A549 treated with GW870086 at 1 μM for 4 hours (cell line): ENCODE measurements around the gene IVD. TPM values are rescaled to one million over a fixed set of nuclear protein-coding genes. Genes with fewer than 3 reads are reported as not detected.

Experiments
- total RNA-seq: library from RNA; stranded (reverse); fragments of 200-300 nt; extraction: Qiagen RNA extraction; gene quantifications from 5 replicates; pipeline ENCODE4 v1.2.3, GENCODE V29; 2022; ENCODE audit warnings: low read depth

The IVD gene
- 10.8 to 13.6 TPM (median 12.5 TPM) in 5 replicates for total RNA-seq

DNA sequence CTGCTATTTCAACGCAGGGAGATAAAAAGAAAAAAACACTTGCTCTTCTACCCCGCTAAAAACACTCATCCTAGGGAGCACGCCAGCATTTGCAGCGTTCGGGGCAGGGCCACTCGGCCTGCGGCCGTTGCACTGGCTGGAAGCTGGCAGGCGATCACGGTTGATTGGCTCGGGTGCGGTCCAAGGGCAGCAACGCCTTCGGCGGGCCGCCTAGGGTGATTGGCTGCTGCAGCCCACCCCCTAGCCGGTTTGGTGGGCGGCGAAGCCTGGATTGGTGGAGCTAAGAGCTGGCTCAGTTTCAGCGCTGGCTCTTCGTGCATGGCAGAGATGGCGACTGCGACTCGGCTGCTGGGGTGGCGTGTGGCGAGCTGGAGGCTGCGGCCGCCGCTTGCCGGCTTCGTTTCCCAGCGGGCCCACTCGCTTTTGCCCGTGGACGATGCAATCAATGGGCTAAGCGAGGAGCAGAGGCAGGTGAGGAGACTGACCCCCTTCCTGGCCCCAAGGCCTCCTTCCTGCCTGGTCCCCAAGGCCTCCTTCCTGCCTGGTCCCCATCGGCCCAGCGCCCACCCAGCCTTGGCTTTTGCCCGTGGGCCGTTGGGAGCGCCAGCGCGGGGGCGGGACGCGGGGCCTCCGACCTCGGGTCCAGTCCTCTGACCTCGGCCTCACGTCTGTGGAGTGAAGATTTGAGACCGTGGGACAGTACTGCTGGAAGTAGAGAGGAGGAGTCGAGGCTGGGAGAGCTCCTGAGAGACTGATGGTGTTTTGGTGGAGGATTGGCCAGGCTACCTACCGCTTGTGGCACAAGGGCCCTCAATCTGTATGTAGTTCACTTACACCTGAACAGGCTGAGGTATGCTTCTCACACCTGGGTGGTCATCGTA, at the start of gene IVD:
Gene IVD (plus strand): TSS at position 295 of the 881 bp plus-strand sequence. CDS start 33 bp downstream, at position 328.

DNA sequence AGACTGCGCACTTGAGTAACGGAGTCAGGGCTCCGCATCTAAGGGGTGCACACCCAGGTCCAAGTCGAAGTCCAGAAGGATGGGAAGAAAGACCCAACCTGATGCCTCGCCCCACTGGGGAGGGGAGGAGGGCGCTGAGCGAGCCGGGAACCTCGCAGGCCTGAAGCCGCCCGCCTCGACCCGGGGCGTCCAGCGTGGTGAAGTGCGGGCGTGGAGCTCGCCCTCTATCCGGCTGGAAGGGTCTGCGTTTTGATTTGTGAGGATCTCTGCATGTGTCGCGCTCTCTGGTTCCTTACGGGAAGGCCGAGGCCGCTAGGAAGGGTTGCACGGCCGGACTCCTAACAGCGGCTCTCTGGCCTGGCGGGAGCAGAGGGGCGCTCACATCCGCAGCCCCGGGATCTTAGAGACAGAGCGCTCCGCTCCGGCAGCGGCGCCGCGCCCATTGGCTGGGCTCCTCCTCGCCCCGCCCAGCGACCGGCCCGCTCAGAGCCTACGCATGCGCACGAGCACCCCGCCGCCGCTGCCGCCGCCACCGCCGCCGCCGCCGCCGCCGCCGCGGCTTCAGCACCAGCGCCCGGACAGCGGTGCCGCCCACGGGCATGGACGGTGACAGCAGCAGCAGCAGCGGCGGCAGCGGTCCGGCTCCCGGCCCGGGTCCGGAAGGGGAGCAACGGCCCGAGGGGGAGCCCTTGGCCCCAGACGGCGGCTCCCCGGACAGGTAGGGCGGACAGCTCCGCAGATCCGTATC, 47.7 kb upstream of the IVD start, which contains the start of gene DISP2:
Gene DISP2 (plus strand): TSS at position 497 of the 748 bp plus-strand sequence. CDS start 103 bp downstream, at position 600.

DNA sequence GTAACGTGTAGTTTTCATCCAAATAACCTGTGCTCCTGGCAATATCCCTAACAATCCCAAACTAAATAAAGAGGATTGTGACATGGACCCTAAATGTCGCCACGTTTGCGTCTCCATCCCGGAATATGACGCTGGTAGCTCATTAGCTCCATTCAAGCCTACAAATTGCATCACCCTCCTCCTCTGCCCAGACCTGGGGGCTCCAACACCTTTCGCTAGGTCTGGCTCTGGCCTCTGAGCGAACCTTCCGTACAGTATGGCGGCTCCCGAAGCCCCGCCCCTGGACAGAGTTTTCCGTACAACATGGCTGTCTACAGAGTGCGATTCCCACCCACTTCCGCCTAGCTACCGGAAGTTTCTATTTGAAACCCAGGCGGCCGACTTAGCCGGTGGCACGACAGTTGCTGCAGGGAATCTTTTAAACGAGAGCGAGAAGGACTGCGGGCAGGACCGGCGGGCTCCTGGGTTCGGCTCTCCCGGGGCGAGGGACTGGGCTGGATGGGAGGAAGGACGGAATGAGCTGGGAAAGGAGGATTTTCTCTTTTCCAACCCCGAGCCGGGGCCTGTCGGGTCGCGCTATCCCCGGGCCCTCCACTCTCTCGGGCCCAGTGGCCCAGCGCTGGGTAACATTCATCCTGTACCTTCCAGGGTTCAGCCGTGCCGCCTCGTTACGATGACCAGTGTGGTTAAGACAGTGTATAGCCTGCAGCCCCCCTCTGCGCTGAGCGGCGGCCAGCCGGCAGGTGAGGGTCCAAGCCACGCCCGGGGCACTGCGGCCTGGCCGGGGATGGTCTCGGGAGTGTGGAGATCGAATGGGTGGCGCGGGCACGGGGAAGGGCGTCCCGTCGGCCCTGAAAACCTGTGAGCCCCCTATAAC, 22.8 kb upstream of the IVD start, which contains the start of gene KNSTRN:
Gene KNSTRN (plus strand): TSS at position 142 of the 877 bp plus-strand sequence. CDS start 115 bp downstream, at position 257.

DNA sequence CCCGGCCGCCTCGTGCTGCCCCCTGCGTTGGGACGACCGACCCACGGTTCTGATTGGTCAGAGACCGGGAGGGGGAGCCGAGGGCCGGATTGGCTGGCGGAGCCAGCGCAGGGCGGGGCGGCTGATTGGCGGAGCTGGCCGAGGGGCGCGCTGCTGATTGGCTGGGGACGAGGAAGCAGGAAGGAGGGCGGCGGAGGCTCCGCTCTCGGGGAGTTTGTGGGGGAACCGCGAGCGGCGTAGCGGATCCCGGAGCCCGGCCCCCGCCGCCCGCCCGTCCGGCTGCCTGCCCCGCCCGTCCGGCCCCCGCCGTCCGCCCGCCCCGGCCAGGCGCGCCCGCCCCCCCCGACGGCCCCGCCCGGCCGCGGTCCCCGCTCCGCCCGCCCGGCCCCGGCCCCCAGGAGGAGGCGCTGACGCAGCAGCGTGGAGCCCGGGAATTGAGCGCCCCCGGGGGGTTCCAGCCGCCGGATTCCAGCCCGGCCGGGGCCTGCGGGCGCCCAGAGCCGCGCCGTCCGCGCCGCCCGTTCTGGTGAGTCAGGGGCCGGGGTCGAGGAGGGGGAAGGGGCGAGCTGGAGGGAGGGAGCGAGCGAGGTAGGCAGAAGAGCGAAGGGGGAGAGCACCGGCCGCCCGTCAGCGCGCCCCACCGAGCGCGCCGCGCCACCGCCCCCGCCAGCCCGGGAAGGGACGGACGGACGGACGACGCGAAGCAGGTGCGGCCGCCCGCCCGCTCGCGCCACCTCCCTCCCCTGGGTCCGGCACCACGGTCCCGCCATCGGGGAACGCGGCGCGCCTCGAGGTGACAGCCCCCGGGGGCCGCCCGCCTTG, 35.4 kb downstream of the IVD start, which contains the start of gene BAHD1:
Gene BAHD1 (plus strand): TSS at position 211 of the 822 bp plus-strand sequence. CDS start 17,512 bp downstream, outside the sequence.

DNA sequence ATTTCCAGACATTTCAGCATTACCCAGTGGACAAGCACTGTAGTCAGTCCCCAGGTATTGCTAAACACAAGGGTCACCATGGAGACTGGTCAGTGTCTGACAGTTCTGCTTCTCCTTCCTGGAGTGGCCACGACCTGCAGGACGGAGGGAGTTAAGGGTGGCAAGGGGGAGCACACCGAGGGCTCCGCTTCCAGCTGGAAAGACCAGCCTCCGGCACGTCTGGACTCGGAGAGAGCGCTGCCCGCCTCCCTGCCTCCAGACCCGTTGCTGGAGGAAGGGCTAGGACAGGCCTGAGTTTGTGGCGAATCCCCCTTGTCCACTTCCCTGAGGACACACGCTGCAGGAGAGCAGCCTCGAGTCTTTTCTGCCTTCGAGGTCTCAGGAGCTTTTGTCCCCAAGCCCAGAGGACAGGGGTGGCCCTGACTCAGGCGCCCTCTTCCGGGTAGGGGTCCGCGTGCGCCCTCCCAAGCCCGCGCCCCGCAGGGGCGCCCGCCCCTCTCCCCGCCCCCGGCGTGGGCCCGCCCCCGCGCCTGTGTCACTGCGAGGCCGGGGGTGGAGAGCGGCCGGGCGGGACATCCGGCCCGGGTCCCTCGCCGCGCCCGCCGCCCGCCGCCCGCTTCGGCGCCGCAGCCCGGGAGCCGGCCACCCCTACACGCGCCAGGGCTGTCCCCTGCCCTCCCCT, 65.0 kb downstream of the IVD start, which contains the start of gene CHST14:
Gene CHST14 (plus strand): TSS at position 562 of the 682 bp plus-strand sequence. CDS start 230 bp downstream, outside the sequence.

Other genes starting within 250 kb of the IVD start
- 25.4 to 30.8 TPM (median 28.2 TPM) in 5 replicates for gene BUB1B, start 244.7 kb upstream of the IVD start, total RNA-seq
- 0.57 to 0.71 TPM (median 0.65 TPM) in 5 replicates for gene PAK6, start 166.7 kb upstream of the IVD start, total RNA-seq
- gene ANKRD63, start 122.7 kb upstream of the IVD start, total RNA-seq = 0.25 to 0.41 TPM (median 0.37 TPM) in 5 replicates
- 0.67 to 1.1 TPM (median 0.83 TPM) in 5 replicates for gene PLCB2, start 97.9 kb upstream of the IVD start, total RNA-seq
- gene INAFM2, start 82.1 kb upstream of the IVD start, total RNA-seq = 4.8 to 6.6 TPM (median 6.3 TPM) in 5 replicates
- gene CCDC9B, start 64.9 kb upstream of the IVD start, total RNA-seq = 15.2 to 22.6 TPM (median 18.3 TPM) in 5 replicates
- not detected in 5 replicates for gene PHGR1, start 54.8 kb upstream of the IVD start, total RNA-seq
- 0.58 to 2.5 TPM (median 1.6 TPM) in 5 replicates for gene DISP2, start 47.6 kb upstream of the IVD start, total RNA-seq
- gene KNSTRN, start 23.1 kb upstream of the IVD start, total RNA-seq = 45.0 to 50.7 TPM (median 48.6 TPM) in 5 replicates
- gene BAHD1, start 35.2 kb downstream of the IVD start, total RNA-seq = 9.6 to 12.3 TPM (median 11.3 TPM) in 5 replicates
- gene CHST14, start 65.2 kb downstream of the IVD start, total RNA-seq = 14.5 to 20.3 TPM (median 18.7 TPM) in 5 replicates
- gene CCDC32, start 159.2 kb downstream of the IVD start, total RNA-seq = 13.7 to 25.9 TPM (median 16.0 TPM) in 5 replicates
- 13.1 to 16.3 TPM (median 14.8 TPM) in 5 replicates for gene RPUSD2, start 163.5 kb downstream of the IVD start, total RNA-seq
- gene KNL1, start 188.5 kb downstream of the IVD start, total RNA-seq = 4.2 to 8.1 TPM (median 6.9 TPM) in 5 replicates